AG04449 (cell line): ENCODE results near the gene MSN.
"Not testable (repeated sequence)": the region's sequence is repeated elsewhere in the genome, so short reads cannot be mapped to it uniquely, and the experiment has no call there.

ENCODE experiments used
- CTCF ChIA-PET: fragments of 350-600 bp; formaldehyde crosslinking; extraction: SDS; loops from one replicate; lab custom pipeline; 2021; ENCODE audit warnings: antibody characterized with exemption; lab: Yijun Ruan, JAX
- POLR2A ChIA-PET: fragments of 400-600, 350-600 bp; formaldehyde crosslinking; extraction: SDS; loops from one replicate; lab custom pipeline; 2020; ENCODE audit warnings: antibody characterized with exemption, inconsistent platforms; lab: Yijun Ruan, JAX
- DNase-seq: peaks from one replicate; pipeline ENCODE4 v3.0.0-alpha.2; 2010; ENCODE audit warnings: low read depth, low spot score
- H3K4me3 ChIP-seq: 2 replicates; pipeline ENCODE4 v1.5.1; 2011; ENCODE audit warnings: low read depth, mild to moderate bottlenecking, control low read depth, low read length
- CTCF ChIP-seq: IDR thresholded peaks from one replicate; pipeline ENCODE4 v1.5.1; 2011; ENCODE audit warnings: mild to moderate bottlenecking, moderate library complexity, low read length, control low read depth, inconsistent platforms; ENCODE audit not compliant: insufficient read depth; ENCODE audit errors: missing control alignments

MSN gene

GRCh38 chrX:65635822-65636221, 31.6 kb upstream of the MSN start:
- POLR2A ChIA-PET, result no interaction called here
- CTCF ChIA-PET, result no interaction called here
- no peak for TF ChIP-seq CTCF
- no peak overlapping the region for H3K4me3 ChIP-seq
- DNase-seq, result no peak

DNA sequence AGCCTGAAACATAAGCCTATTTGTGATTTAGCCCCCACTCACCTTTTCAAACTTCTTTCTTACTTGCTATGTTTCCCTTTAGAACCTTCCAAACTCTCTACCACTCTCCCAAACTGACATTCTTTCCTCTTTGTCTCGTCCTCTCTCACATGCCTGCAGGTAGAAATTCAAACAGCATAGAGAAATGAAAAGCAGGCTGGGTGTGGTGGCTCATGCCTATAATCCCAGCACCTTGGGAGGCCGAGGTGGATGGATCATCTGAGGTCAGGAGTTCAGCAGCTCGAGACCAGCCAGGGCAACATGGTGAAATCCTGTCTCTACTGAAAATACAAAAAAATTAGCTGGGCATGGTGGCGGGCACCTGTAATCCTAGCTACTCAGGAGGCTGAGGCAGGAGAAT, 31.2 kb upstream of the MSN start:
- POLR2A ChIA-PET, H3K4me3 ChIP-seq, DNase-seq, CTCF ChIA-PET: not testable (repeated sequence)

GRCh38 chrX:65637335-65637734, 30.1 kb upstream of the MSN start:
- H3K4me3 ChIP-seq, result no peak overlapping the region
- DNase-seq, result no peak
- no peak for TF ChIP-seq CTCF
- ChIA-PET POLR2A (no interaction called here), CTCF (no interaction called here)

DNA sequence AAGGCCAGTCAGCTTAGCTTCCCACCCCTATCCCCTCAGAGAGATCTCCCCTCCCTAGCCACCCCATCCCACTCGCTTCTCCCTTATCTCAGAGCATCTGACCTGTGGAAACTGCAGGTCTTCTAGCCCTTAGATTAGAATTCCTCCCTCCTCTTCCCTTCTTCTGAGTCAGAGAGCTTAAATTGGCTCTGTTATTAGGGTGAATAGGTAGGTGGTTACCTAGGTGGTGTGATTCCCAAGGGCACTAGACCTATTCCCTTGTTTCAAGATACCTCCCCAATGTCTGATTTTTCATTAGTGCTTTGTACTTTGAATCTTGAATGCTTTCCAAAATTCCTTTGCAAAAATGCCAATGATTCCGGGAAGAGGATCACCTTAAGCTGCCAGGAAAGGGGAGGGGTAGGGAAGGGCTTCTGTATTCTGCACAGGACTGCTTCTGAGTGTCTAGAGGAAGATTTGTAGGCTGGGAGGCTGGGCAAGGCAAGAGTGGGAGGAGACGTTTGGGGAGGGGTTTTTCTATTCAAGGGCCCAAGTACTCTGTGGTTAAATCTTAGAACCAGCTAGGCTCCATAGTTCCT, 24.5 kb upstream of the MSN start:
- TF ChIP-seq CTCF, result no peak
- no peak for DNase-seq
- CTCF ChIA-PET, result interaction anchor here (0.7 kb wide), 1 partner anchor 15 kb away, joined by 3 read pairs; no protein-coding TSS in a partner anchor
- POLR2A ChIA-PET, result interaction anchor here (1.1 kb wide), 1 partner anchor 24 kb away, joined by 5 read pairs; no protein-coding TSS in a partner anchor
- no peak overlapping the region for H3K4me3 ChIP-seq

GRCh38 chrX:65643531-65644052, 23.9 kb upstream of the MSN start:
- no peak for TF ChIP-seq CTCF
- no peak overlapping the region for H3K4me3 ChIP-seq
- CTCF ChIA-PET, result no interaction called here
- POLR2A ChIA-PET, result interaction anchor here (1.1 kb wide), 1 partner anchor 23 kb away, joined by 5 read pairs; no protein-coding TSS in a partner anchor
- peak; percentile 3 for DNase-seq

GRCh38 chrX:65644621-65645289, 22.7 kb upstream of the MSN start:
- ChIA-PET POLR2A (interaction anchor here (0.9 to 1.4 kb wide), 2 partner anchors 22 to 24 kb away, joined by 3 to 5 read pairs; no protein-coding TSS in a partner anchor), CTCF (interaction anchor here (1.0 to 1.6 kb wide), 3 partner anchors 13 to 36 kb away, joined by 4 to 6 read pairs (median 6); partner anchors contain the start of gene MSN)
- DNase-seq, result peak; percentile 44
- H3K4me3 ChIP-seq, result no peak overlapping the region
- TF ChIP-seq CTCF, result no peak
